Vagina (tissue), 2 donors: ENCODE data around the gene NACC2. TPM values are rescaled to one million over a fixed set of nuclear protein-coding genes. Genes with fewer than 3 reads are reported as not detected.

ENCODE experiments used
- DNase-seq, 2 donors: peaks; one replicate each; pipeline ENCODE4 v3.0.0-alpha.2; 2017; ENCODE audit errors: extremely low spot score in 2 of 2
- H3K27ac ChIP-seq: fragments of 200-600 bp; sonication (generic); one replicate; pipeline ENCODE4 v1.5.1; 2019
- H3K27me3 ChIP-seq: fragments of 200-600 bp; sonication (generic); one replicate; pipeline ENCODE4 v1.5.1; 2019
- H3K36me3 ChIP-seq, 2 donors: fragments of 200-600 bp; sonication (generic); one replicate each; pipeline ENCODE4 v1.5.1; 2017 to 2019
- H3K4me1 ChIP-seq: fragments of 200-600 bp; sonication (generic); one replicate; pipeline ENCODE4 v1.5.1; 2019
- H3K4me3 ChIP-seq, 2 donors: fragments of 200-600 bp; sonication (generic); 1 replicate in 1 of 2; 2 replicates in 1 of 2; pipeline ENCODE4 v1.5.1; 2016 to 2019
- H3K9me3 ChIP-seq: fragments of 200-600 bp; sonication (generic); one replicate; pipeline ENCODE4 v1.5.1; 2019
- POLR2A ChIP-seq, 2 donors: fragments of 450-650 bp; IDR thresholded peaks; one replicate each; pipeline ENCODE4 v1.6.1; 2017; ENCODE audit warnings: antibody characterized with exemption in 2 of 2, mild to moderate bottlenecking in 2 of 2, moderate library complexity in 2 of 2
- POLR2AphosphoS5 ChIP-seq, 2 donors: sonication (generic); formaldehyde crosslinking; IDR thresholded peaks; one replicate each; pipeline ENCODE4 v1.9.0; 2017; ENCODE audit warnings: antibody characterized with exemption in 2 of 2, mild to moderate bottlenecking in 2 of 2, low read depth in 1 of 2; ENCODE audit not compliant: insufficient read depth in 1 of 2
- intact Hi-C: fragments of 100-400 bp; cut with DNase I; formaldehyde crosslinking; loops from one replicate; pipeline ENCODE4 v1.15.1; 2023
- total RNA-seq: library from RNA; depleted of rRNA; stranded (reverse); fragments of >200 nt; gene quantifications from one replicate; pipeline ENCODE4 v1.2.3, GENCODE V29; 2016
- TF ChIP-seq, protein P1 (sequence below), 3 experiments: fragments of 450-650 bp in 2 of 3; fragments of 200-600 bp in 1 of 3; sonication (generic) in 1 of 3; IDR thresholded peaks; one replicate each; pipeline ENCODE4 v1.5.1; 2017 to 2019; ENCODE audit warnings: antibody characterized with exemption in 3 of 3, mild to moderate bottlenecking in 2 of 3, moderate library complexity in 2 of 3

NACC2 gene
- total RNA-seq, 1 donor from 2014 or later: 21.1 TPM

DNA sequence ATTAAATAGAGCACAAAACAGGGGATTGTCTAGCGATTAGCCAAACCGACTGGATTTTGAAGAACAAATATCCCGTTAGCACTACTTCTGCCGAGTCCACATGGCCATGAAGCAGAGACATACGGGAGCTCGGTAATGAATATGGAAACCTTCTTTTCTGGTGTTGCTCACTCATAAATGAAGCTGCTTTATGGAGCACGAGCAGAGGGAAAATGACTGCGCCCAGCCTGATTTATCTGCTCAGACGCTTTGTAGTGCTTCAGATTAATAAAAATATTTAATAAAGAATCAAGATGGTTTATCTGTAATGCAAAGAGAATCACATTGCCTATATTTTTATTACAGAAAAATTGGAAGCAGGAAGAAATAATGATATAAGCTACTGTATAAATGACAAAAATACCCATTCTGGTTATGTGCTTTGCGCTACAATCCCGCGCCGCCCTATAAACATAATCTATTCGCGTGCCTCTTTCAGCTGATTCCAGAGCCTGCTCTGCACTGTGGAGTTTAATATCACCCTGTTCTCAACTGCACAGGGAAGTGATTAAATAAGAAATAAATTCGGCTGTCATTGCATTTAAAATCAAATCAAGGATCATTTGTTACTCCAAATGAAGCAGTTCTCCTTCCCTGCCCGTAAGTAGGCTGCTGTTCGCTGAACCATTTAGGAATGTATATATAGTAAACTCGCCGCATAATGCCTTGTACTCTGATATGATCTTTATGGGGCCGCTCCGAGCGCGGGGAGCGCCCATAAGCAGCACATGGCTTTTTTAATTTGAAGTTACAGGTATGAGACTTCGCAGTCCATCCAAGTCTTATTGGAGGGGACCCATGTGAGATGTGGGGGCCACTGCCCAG, 111.6 kb downstream of the NACC2 start:
- no peak overlapping the region for H3K27ac ChIP-seq
- intact Hi-C loops: no loop called here

DNA sequence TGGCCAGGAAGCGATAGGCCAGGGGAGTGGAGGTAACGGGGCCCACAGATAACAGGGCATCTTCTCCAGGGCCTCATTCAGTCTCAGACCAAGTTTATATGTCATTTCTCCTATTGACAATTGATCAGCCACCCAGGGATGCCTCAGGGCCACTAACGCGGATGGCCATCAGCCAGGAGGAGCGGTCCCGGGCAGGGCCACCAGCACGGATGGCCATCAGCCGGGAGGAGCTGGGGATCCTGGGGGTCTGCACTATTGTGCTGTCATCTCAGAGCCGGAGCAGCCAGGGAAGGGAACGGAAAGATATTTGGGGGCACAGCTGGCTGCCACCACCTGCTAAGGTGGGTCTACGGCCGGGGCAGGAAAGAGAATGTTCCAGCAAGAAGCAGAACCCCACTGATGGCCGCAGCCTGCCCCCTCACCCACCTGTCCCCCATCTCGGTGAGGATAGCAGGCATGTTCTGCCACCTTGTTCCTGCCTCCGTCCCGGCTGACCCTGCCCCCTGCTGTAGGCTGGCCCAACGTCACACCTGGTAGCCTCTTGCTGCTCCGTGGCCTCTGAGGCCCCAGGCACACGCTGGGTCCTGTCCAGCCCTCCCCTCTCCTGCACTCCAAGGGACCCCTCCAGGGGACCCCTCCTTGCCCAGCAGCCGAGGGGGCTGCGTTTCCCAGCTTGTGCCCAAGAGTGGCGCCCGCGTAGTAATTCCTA, 112.4 kb downstream of the NACC2 start:
- H3K9me3 ChIP-seq: no peaks in the 10 kb centered on the region
- H3K27me3 ChIP-seq: no peaks in the 10 kb centered on the region
- H3K4me3 ChIP-seq: no peak overlapping the region
- TF ChIP-seq, protein P1, sequence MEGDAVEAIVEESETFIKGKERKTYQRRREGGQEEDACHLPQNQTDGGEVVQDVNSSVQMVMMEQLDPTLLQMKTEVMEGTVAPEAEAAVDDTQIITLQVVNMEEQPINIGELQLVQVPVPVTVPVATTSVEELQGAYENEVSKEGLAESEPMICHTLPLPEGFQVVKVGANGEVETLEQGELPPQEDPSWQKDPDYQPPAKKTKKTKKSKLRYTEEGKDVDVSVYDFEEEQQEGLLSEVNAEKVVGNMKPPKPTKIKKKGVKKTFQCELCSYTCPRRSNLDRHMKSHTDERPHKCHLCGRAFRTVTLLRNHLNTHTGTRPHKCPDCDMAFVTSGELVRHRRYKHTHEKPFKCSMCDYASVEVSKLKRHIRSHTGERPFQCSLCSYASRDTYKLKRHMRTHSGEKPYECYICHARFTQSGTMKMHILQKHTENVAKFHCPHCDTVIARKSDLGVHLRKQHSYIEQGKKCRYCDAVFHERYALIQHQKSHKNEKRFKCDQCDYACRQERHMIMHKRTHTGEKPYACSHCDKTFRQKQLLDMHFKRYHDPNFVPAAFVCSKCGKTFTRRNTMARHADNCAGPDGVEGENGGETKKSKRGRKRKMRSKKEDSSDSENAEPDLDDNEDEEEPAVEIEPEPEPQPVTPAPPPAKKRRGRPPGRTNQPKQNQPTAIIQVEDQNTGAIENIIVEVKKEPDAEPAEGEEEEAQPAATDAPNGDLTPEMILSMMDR (IDR thresholded peaks at IDR 0.05): no peak
- TF ChIP-seq POLR2AphosphoS5 (IDR thresholded peaks at IDR 0.05; ENCODE audit: insufficient read depth in 1 of 2, low read depth in 1 of 2) (no peak), POLR2A (IDR thresholded peaks at IDR 0.05) (no peak)
- no peaks in the 10 kb centered on the region for H3K36me3 ChIP-seq
- H3K4me1 ChIP-seq: peaks cover 8% of the 10 kb centered on the region
- H3K27ac ChIP-seq: no peak overlapping the region
- no peak for DNase-seq
- intact Hi-C loops: no loop called here

More for the DNA sequence above, 111.6 kb downstream of the NACC2 start:
- DNase-seq: no peak
- no peaks in the 10 kb centered on the region for H3K9me3 ChIP-seq
- H3K4me3 ChIP-seq: no peak overlapping the region
- no peaks in the 10 kb centered on the region for H3K27me3 ChIP-seq
- peaks cover 8% of the 10 kb centered on the region for H3K4me1 ChIP-seq
- no peak for TF ChIP-seq POLR2AphosphoS5 (IDR thresholded peaks at IDR 0.05; ENCODE audit: insufficient read depth in 1 of 2, low read depth in 1 of 2)
- H3K36me3 ChIP-seq: no peaks in the 10 kb centered on the region

DNA sequence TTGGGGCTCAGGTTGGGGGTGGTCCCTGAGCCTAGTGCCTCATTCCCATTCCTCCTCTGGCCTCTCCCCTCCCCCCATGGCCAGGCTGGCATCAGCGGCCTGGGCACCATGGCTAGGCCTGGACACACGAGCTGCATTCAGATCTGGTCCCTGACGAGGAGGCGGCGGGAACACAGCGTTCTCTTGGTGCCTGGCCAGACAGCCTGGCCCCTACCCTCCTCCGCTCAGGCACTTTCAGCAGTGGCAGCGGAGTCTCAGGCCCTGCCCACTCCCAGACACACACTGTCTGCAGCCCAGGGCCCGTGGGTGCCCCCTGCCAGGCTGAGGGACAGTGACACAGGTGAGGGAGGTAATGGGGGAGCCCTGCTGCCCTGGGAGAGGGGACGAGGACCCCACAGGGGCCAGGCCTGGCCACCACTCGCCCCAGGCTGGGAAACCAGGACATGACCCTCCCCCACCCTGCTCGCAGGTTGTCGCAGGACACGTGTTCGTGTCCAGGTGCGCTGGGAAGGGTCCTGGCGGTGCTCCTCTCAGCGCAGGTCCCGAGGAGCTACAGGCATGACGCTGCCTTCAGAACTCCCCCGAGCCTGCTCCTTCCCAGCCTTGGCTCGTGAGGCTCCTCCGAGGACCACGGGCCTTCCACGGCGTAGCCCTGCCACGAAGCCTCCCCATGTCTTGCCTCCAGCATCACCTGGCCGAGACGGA, 114.0 kb downstream of the NACC2 start:
- DNase-seq: no peak
- intact Hi-C loops: no loop called here

DNA sequence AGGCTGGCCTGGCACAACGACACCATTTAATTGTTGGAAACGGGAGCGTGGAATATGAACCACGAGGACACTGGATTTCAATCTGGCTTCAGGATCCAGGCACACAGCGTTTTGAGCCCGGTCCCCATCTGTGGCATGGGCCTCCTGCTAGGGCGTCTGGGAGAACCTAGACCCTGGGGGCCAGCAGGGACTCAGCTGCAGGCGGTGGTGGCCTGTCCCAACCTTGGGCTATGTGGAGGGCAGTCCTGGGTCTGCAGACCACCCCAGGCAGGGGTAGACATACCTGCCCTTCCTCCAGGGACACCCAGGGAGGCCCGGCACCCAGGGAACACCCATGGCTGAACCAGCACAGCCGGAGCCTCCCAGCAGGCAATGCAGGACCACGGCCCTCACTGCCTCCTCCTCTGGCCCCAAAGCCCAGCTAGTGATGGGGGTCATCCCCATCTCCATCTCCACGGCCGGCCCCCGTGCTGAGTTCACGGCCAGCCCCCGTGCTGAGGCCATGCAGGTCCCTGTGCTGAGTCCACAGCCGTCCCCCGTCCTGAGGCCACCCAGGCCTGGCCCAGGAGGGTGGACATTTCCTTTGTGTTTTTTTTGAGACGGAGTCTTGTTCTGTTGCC, 115.4 kb downstream of the NACC2 start:
- H3K9me3 ChIP-seq: no peaks in the 10 kb centered on the region
- no peak overlapping the region for H3K4me3 ChIP-seq
- intact Hi-C loops: no loop called here
- no peak for DNase-seq
- no peaks in the 10 kb centered on the region for H3K36me3 ChIP-seq
- no peak overlapping the region for H3K27ac ChIP-seq
- no peak for TF ChIP-seq POLR2AphosphoS5 (IDR thresholded peaks at IDR 0.05; ENCODE audit: insufficient read depth in 1 of 2, low read depth in 1 of 2)
- TF ChIP-seq, protein P1 (IDR thresholded peaks at IDR 0.05): no peak
- no peak for TF ChIP-seq POLR2A (IDR thresholded peaks at IDR 0.05)
- peaks cover 8% of the 10 kb centered on the region for H3K4me1 ChIP-seq
- H3K27me3 ChIP-seq: no peaks in the 10 kb centered on the region

More for the DNA sequence above, 114.0 kb downstream of the NACC2 start:
- TF ChIP-seq POLR2AphosphoS5 (IDR thresholded peaks at IDR 0.05; ENCODE audit: insufficient read depth in 1 of 2, low read depth in 1 of 2) (no peak), POLR2A (IDR thresholded peaks at IDR 0.05) (no peak)
- TF ChIP-seq, protein P1 (IDR thresholded peaks at IDR 0.05): no peak
- Histone ChIP-seq H3K4me1 (peaks cover 8% of the 10 kb centered on the region), H3K36me3 (no peaks in the 10 kb centered on the region), H3K9me3 (no peaks in the 10 kb centered on the region), H3K27me3 (no peaks in the 10 kb centered on the region), H3K4me3 (no peak overlapping the region), H3K27ac (no peak overlapping the region)
